Testis (tissue), 2 donors: Measurements from ENCODE around the gene PLA2G4D.

Source experiments
- POLR2A ChIP-seq: fragments of 450-650 bp; IDR thresholded peaks from one replicate; pipeline ENCODE4 v1.6.1; 2017; ENCODE audit warnings: antibody characterized with exemption, mild to moderate bottlenecking, moderate library complexity
- TF ChIP-seq, protein P1 (sequence below), 3 experiments: fragments of 450-650 bp in 2 of 3; fragments of 200-600 bp in 1 of 3; sonication (generic) in 1 of 3; IDR thresholded peaks; one replicate each; pipeline ENCODE4 v1.5.1; 2016 to 2019; ENCODE audit warnings: antibody characterized with exemption in 3 of 3, mild to moderate bottlenecking in 2 of 3, moderate library complexity in 1 of 3

DNA sequence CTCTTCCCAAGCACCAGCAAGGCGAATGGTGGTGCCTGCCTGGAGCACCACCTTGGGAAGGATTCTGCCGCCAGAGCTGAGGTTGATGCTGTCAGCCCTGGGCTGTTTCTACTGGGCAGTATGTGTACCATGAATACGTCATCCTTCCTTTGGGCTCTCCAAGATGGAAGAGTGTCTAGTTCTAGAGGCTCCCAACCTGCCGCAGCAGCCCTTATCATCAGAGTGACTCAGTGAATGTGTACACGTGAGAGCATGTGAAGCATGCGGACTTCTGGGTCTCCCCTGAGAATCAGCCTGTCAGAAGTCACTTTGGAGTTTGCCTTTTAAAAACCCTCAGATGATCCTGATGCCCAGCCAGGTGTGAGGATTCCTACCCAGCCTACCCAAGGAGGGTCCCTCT lies 20.9 kb downstream of the PLA2G4D start:
- TF ChIP-seq, protein P1, sequence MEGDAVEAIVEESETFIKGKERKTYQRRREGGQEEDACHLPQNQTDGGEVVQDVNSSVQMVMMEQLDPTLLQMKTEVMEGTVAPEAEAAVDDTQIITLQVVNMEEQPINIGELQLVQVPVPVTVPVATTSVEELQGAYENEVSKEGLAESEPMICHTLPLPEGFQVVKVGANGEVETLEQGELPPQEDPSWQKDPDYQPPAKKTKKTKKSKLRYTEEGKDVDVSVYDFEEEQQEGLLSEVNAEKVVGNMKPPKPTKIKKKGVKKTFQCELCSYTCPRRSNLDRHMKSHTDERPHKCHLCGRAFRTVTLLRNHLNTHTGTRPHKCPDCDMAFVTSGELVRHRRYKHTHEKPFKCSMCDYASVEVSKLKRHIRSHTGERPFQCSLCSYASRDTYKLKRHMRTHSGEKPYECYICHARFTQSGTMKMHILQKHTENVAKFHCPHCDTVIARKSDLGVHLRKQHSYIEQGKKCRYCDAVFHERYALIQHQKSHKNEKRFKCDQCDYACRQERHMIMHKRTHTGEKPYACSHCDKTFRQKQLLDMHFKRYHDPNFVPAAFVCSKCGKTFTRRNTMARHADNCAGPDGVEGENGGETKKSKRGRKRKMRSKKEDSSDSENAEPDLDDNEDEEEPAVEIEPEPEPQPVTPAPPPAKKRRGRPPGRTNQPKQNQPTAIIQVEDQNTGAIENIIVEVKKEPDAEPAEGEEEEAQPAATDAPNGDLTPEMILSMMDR (IDR thresholded peaks at IDR 0.05): no peak
- TF ChIP-seq POLR2A: no peak
